NCI-H446 treated with DMSO at 0.1 percent for 48 hours (cell line): ENCODE data around the gene KRT40.

Experiments used
- DNase-seq: peaks from one replicate; lab custom pipeline; 2025; lab: John Stamatoyannopoulos, UW

The KRT40 gene

DNA sequence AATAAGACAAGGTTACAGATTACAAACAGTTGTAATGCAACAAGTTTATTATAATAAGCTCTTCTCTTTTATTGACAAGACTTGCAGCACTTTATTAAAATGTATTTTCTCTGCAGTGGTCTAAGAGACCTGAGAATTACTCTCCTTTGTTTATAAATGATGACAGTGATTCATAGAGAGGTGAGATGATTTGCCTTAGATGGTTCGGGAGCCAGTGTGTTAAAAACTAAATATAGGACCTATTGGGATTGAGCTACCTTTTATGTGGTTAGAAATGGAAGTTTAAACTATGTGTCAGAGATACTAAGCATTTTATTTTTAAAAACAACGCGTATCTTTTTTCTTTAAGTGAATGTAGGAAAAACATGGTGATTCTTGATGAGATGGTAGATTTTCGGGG, 12.7 kb upstream of the KRT40 start:
- no peak for DNase-seq

DNA sequence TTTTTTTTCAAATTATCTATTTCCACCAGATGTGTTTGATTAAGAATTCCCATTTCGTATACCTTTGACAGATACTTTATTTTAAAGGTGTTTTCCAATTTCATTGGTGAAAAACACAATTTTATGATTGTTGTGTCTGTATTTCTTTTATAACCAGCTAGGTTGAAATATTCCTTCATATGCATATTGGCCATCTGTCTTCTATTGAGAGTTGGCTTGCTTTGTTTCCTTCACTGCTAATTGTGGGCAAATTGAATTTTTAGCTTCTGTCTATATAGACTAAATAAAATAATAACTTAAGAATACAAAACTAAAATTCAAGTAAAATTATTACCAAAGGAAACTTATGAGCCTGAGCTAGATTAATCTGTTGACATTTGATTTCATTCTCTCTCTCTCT, 11.0 kb upstream of the KRT40 start:
- no peak for DNase-seq

DNA sequence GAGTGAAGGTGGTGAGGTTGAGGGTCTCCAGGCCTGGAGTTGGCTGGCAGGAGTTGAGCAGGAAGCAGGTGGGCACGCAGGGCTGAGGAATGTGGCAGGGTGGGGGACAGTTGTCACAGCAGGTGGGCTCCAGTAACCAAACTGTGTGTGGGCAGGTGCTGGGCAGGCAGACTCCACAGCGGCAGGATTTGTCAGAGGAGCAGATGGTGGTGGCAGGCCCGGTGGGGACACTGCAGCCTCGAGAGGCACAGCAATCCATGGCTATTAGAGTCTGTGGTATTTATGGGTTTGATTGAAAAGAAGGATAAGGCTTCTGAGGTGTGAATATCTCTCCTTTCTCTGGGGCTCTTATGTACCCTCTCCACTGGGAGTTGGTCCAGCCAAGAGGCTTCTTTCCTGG, 9.7 kb upstream of the KRT40 start, which contains the start of gene KRTAP3-3:
Gene KRTAP3-3, minus strand, starts transcription at position 326 of the 400 bp plus-strand sequence. Its CDS starts 67 bp downstream, at position 259.
- no peak for DNase-seq

DNA sequence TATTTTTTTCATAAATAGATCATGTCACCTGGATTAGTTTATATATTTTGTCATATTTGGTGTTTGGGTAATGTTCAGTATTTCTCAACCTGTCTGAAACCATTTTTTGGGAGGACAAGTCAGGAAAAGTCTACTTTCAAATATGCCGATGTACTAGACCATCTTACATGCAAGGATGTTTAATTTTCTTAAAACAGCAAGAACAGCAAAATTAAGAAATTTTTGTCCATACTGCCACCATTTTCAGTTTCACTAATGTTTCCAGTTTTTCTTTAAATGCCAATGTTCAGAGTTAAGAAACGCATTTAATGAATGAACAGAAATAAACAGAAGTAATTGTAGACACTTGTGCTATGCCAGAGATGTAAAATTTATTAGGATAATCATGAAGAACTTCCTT, 9.0 kb upstream of the KRT40 start:
- no peak for DNase-seq

GRCh38 chr17:40992666-40993065, 8.5 kb upstream of the KRT40 start:
- DNase-seq = no peak

- DNase-seq = no peak
These were observed 2.8 kb upstream of the KRT40 start for GRCh38 chr17:40986920-40987319.

DNA sequence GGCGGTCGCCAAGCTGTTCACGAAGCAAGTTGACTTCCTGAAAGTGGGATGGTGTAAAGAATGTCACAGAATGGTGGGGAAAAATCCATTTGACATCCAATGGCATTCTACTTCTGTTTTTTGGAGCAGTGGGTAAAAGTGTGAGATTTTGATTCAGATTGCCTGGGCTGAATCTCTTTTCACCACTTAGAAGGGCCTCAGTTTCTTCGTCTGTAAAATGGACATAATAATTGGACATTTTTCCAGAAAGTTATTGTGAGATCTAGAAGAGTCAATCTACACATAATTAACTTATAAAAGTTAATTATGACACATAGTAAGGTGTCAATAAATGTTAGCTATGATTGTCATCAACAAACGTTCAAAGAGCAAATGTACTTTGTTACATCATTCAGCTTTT, 3.0 kb downstream of the KRT40 start:
- DNase-seq = no peak

GRCh38 chr17:40980596-40980995, 3.5 kb downstream of the KRT40 start:
- no peak for DNase-seq

DNA sequence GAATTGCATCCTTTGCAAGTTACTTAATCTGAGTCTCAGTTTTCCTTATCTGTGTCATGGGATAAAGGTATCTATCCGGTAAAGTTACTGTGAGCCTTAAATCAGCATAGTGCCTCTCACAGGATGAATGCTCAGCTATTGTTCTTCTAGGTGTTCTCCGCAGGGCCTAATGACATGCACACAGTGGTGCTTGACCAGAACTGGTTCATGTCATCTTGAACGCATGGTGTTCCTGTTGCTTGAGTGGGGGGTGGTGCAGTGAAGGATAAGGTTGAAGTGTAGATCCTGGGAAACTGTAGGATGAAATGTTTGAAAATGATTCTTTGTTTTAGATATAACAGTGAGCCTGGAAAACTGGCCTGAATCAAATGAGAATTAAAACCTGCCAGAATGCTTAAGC, 4.0 kb downstream of the KRT40 start:
- no peak for DNase-seq

- DNase-seq = no peak
These were observed 5.5 kb downstream of the KRT40 start for GRCh38 chr17:40978575-40979151.

DNA sequence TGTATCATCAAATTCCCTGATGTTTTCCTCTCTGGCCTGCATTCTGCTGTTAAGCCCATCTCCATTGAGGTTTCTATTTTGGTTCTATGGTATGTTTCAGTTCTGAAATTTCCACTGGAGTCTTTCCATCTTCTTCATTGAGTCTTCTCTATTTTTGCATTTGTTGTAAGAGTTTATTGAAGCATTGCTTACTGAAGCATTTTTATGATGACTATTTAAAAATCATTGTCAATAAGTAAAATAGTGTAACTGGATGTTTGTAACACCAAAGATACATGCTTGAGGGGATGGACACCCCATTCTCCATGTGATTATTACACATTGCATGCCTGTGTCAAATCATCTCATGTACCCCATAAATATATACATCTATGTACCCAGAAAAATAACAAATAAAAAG, 8.6 kb downstream of the KRT40 start:
- DNase-seq = no peak

DNA sequence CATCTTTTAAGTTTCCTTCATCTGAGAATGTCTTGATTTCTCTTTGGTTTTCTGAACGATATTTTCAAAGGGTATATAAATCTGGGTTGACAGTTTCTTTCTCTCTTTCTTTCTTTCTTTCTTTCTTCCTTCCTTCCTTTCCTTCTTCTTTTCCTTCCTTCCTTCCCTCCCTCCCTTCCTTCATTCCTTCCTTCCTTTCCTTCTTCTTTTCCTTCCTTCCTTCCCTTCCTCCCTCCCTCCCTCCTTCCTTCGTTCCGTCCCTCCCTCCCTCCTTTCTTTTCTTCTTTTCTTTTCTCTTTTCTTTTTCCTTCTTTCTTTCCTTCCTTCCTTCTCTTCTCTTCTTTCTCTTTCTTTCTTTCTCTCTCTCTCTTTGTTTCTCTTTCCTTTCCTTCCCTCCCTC, 9.8 kb downstream of the KRT40 start:
- DNase-seq = no peak

- DNase-seq = no peak
These were observed 16.5 kb downstream of the KRT40 start for GRCh38 chr17:40967582-40967981.

- no peak for DNase-seq
These were observed 17.3 kb downstream of the KRT40 start, which contains the start of gene KRT39 for GRCh38 chr17:40966848-40967247. TSS of gene KRT39 (minus strand) at chr17:40966948. CDS start at chr17:40966856, 92 bp downstream.

DNA sequence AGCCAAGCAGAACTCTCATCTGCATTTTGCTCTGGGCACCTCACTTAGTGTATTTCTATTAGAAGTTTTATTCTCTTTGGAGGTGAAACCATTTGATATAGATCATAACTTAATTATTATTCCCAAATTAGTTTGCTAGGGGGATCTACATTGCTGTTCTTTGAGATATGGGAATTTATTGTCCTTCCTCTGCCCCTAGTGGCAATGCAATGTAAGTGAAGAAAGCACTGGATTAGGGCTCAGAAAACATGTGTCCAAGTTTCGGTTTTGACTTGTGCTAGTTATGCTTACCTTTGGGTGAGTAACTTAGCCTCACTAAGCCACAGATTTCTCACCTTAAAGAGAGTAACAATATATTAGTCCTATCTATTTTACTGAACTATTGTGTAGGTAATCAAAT, 20.3 kb downstream of the KRT40 start:
- DNase-seq = no peak

DNA sequence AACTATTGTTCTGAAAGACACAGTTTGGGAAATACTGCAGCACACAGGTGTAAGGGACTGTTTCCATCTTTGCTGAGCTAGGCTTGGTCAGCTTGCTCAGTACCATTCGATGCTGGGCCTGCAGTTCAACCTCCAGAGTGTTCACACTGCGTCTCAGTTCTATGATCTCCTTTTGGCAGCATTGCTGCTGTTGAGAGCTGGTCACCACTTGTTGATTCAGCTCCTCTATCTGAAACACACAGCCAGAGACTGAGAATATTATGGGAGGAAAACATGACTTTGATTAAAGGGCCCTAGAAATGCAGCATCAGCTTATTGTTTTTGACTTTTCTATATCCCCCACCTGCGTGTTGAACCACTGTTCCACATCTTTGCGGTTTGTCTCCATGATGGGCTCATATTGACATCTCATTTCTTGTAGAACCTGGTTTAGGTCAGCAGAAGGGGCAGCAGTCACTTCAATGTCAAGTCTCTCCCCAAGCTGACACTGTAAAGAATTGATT, 22.0 kb downstream of the KRT40 start:
- no peak for DNase-seq

DNA sequence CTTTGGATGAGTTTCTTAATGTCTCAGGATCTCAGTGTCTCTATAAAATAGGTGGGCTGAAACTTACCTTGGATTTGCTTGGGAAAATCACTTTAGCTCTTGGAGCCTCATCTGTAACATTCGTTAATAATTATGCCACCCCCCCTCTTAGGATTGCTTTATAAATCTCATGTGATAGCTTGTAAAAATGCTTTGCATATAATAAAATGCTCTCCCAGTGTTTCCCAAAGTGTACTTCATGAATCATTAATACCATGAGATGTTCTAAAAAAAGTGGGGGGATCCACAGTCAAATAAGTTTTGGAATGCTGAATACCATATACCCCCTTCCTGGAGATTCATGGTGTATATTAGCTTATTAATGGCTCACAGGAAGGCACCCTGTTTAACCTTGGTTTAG, 22.5 kb downstream of the KRT40 start:
- no peak for DNase-seq

GRCh38 chr17:40960144-40960543, 24.0 kb downstream of the KRT40 start:
- no peak for DNase-seq

- DNase-seq = no peak
These were observed 25.8 kb downstream of the KRT40 start for GRCh38 chr17:40958086-40958953.

DNA sequence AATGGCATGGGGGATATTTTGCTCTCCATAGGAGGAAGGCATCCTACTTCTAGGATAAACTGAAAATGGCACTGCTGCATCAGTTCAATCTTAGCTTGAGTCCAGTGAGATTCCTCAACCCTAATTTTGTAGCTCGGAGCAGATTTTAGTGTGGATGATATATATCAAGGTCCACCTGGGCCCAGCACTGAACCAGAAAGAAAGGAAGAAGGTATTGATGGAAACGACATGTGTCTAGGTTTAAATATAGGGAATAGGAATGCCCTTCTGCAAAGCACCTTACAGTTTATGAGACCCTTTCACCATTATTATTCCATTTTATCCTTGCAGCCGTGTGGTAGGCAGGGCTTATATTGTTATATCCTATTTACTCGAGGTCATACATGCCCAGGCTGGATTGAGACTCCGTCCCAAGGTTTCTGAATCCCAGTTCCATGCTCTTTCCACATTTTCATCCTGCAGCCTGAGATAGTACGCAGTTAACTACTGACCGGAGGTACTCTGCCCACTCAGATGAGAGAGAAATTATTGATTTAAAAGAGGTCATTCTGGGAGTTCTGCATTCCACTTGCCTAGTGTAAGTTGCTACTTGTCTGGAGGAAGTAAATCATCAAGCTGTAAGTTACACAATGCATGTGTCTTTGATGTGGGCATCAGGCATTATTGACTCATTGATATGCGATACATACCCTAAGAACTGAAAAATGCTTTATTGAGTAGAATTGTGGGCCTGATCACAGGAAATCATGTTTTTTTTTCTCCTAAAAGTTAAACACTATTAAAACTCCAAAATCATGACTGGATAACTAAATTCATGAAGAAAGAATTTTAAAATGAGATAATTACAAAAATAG, 27.5 kb downstream of the KRT40 start:
- no peak for DNase-seq

DNA sequence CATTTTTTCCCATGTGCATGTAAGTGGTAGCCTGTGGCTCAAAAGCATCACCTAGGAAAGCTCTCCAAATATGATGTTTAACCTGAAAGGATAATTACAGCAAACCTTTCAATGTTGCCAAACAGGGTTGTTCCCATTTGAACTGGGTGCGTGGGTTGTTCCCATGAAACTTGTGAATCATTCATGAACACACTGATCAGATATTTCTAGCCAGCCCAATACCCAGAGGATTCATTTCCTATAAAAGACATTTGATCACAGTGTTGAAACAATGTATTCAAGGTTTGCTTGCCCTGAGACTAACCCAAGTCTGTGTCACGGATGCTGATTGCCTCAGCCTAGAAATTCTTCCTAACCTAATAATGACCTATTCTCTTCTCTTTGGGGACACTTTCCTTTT, 30.2 kb downstream of the KRT40 start:
- no peak for DNase-seq

DNA sequence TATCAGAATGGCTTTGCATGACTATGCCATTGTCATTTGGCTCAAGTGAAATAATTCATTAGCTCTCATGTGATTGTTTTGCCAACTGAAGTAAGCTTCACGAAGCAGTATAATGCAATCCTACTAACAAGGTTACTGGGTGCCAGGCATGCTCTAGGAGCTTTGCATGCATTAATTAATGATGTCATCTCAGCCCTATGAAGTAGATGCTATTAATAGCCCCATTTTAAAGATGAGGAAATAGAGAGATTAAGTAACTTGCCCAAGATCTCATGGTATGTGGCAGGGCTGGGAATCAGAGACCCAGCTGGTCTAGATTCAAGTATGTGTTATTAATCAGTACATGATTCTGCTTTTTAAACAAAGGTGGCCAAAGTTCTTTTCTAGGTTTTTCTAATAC, 31.5 kb downstream of the KRT40 start:
- no peak for DNase-seq
